ENCODE data around the gene PRODH2.

Gene PRODH2

GRCh38 chr19:35847911-35848310 lies 35.3 kb upstream of the PRODH2 start:
- no peaks in the 10 kb centered on the region for H3K36me3 ChIP-seq (ENCODE audit: low read depth)
- no peaks in the 10 kb centered on the region for H3K4me1 ChIP-seq (ENCODE audit: insufficient read depth, poor library complexity, severe bottlenecking)
- peaks cover 29% of the 10 kb centered on the region for H3K27me3 ChIP-seq (ENCODE audit: insufficient read depth, poor library complexity, severe bottlenecking)
- no peak overlapping the region for H3K4me3 ChIP-seq (ENCODE audit: severe bottlenecking)
- no peak overlapping the region for H3K27ac ChIP-seq (ENCODE audit: poor library complexity, severe bottlenecking)
- DNase-seq (ENCODE audit: low spot score) (no peak), ATAC-seq (ENCODE audit: low read depth) (no peak)
- TF ChIP-seq CTCF (IDR thresholded peaks at IDR 0.05; ENCODE audit: poor library complexity, severe bottlenecking): no peak
- no peaks in the 10 kb centered on the region for H3K9me3 ChIP-seq (ENCODE audit: severe bottlenecking)

GRCh38 chr19:35846038-35846668 lies 33.5 kb upstream of the PRODH2 start:
- H3K9me3 ChIP-seq (ENCODE audit: severe bottlenecking): no peaks in the 10 kb centered on the region
- H3K27ac ChIP-seq (ENCODE audit: poor library complexity, severe bottlenecking): no peak overlapping the region
- H3K36me3 ChIP-seq (ENCODE audit: low read depth): no peaks in the 10 kb centered on the region
- no peaks in the 10 kb centered on the region for H3K4me1 ChIP-seq (ENCODE audit: insufficient read depth, poor library complexity, severe bottlenecking)
- ATAC-seq (ENCODE audit: low read depth) (peak; percentile 40; the same call in 1 of the 3 replicates), DNase-seq (ENCODE audit: low spot score) (no peak)
- H3K4me3 ChIP-seq (ENCODE audit: severe bottlenecking): peak overlapping the region; percentile 18
- no peak for TF ChIP-seq CTCF (IDR thresholded peaks at IDR 0.05; ENCODE audit: poor library complexity, severe bottlenecking)
- H3K27me3 ChIP-seq (ENCODE audit: insufficient read depth, poor library complexity, severe bottlenecking): peaks cover 29% of the 10 kb centered on the region

- TF ChIP-seq CTCF (IDR thresholded peaks at IDR 0.05; ENCODE audit: poor library complexity, severe bottlenecking): no peak
- peak; percentile 63 for ATAC-seq (ENCODE audit: low read depth)
- H3K4me3 ChIP-seq (ENCODE audit: severe bottlenecking): peak overlapping the region; percentile 18
Observed at GRCh38 chr19:35845215-35846037, 32.8 kb upstream of the PRODH2 start.

GRCh38 chr19:35844482-35845214 lies 32.0 kb upstream of the PRODH2 start:
- DNase-seq (ENCODE audit: low spot score) (no peak), ATAC-seq (ENCODE audit: low read depth) (no peak)
- Histone ChIP-seq H3K4me3 (ENCODE audit: severe bottlenecking) (no peak overlapping the region), H3K9me3 (ENCODE audit: severe bottlenecking) (no peaks in the 10 kb centered on the region), H3K27ac (ENCODE audit: poor library complexity, severe bottlenecking) (no peak overlapping the region), H3K4me1 (ENCODE audit: insufficient read depth, poor library complexity, severe bottlenecking) (no peaks in the 10 kb centered on the region), H3K27me3 (ENCODE audit: insufficient read depth, poor library complexity, severe bottlenecking) (peaks cover 29% of the 10 kb centered on the region), H3K36me3 (ENCODE audit: low read depth) (no peaks in the 10 kb centered on the region)
- TF ChIP-seq CTCF (IDR thresholded peaks at IDR 0.05; ENCODE audit: poor library complexity, severe bottlenecking): no peak

More at GRCh38 chr19:35845215-35846037, 32.8 kb upstream of the PRODH2 start:
- no peaks in the 10 kb centered on the region for H3K36me3 ChIP-seq (ENCODE audit: low read depth)
- H3K9me3 ChIP-seq (ENCODE audit: severe bottlenecking): no peaks in the 10 kb centered on the region
- peaks cover 29% of the 10 kb centered on the region for H3K27me3 ChIP-seq (ENCODE audit: insufficient read depth, poor library complexity, severe bottlenecking)
- H3K4me1 ChIP-seq (ENCODE audit: insufficient read depth, poor library complexity, severe bottlenecking): no peaks in the 10 kb centered on the region
- no peak overlapping the region for H3K27ac ChIP-seq (ENCODE audit: poor library complexity, severe bottlenecking)
- DNase-seq (ENCODE audit: low spot score): no peak
